H1 (cell line): Measurements from ENCODE around the gene CWC27. TPM values are rescaled to one million over a fixed set of nuclear protein-coding genes. Genes with fewer than 3 reads are reported as not detected.

Experiments used
- CTCF ChIA-PET: fragments of 300-600 bp; sonication (Branson Sonifier 250); formaldehyde crosslinking; loops from one replicate; lab custom pipeline; 2021; ENCODE audit not compliant: partially characterized antibody; lab: Charles Lee
- POLR2A ChIA-PET: fragments of 300-600 bp; sonication (Branson Sonifier 250); formaldehyde crosslinking; loops from one replicate; lab custom pipeline; 2021; ENCODE audit warnings: inconsistent platforms; ENCODE audit not compliant: partially characterized antibody; lab: Charles Lee
- DNase-seq, 2 experiments: peaks; one replicate each; pipeline versions ENCODE4 v3.0.0 to v3.0.0-alpha.2; 2010 to 2022; ENCODE audit warnings: low spot score in 2 of 2, low read depth in 1 of 2, mixed read lengths in 1 of 2
- FAIRE-seq: peaks from 2 replicates; lab custom pipeline; 2011; peaks lifted over from hg19 to GRCh38; lab: Jason Lieb, UNC
- H2AFZ ChIP-seq: 2 replicates; pipeline ENCODE4 v1.8.1; 2012; ENCODE audit warnings: low read length, inconsistent platforms
- H2AK5ac ChIP-seq: 2 replicates; pipeline ENCODE4 v1.6.1; 2013; ENCODE audit warnings: low read depth, low read length
- H2BK120ac ChIP-seq: replicated peaks from 2 replicates; pipeline ENCODE3; 2013; ENCODE audit warnings: low read depth, low read length, inconsistent platforms
- H2BK12ac ChIP-seq: 2 replicates; pipeline ENCODE4 v1.6.1; 2013; ENCODE audit warnings: low read depth, low read length
- H2BK15ac ChIP-seq: 2 replicates; pipeline ENCODE4 v1.6.1; 2013; ENCODE audit warnings: low read length
- H2BK20ac ChIP-seq: 2 replicates; pipeline ENCODE4 v1.6.1; 2013; ENCODE audit warnings: low read length
- H2BK5ac ChIP-seq: 2 replicates; pipeline ENCODE4 v1.6.1; 2013; ENCODE audit warnings: low read depth, low read length
- H3K14ac ChIP-seq: 2 replicates; pipeline ENCODE4 v1.6.1; 2013; ENCODE audit warnings: inconsistent platforms; ENCODE audit not compliant: insufficient read length
- H3K18ac ChIP-seq: 2 replicates; pipeline ENCODE4 v1.6.1; 2013; ENCODE audit warnings: low read length; ENCODE audit errors: extremely low read depth
- H3K23ac ChIP-seq: 2 replicates; pipeline ENCODE4 v1.6.1; 2013; ENCODE audit warnings: inconsistent platforms; ENCODE audit not compliant: insufficient read length
- H3K23me2 ChIP-seq: 2 replicates; pipeline ENCODE4 v1.6.1; 2013; ENCODE audit warnings: low read depth, low read length
- H3K27ac ChIP-seq: 2 replicates; pipeline ENCODE4 v1.6.1; 2011; ENCODE audit warnings: low read depth, low read length, inconsistent platforms
- H3K27me3 ChIP-seq, 4 experiments: replicated peaks in 1 of 4; 1 replicate in 1 of 4; 2 replicates in 3 of 4; pipeline versions ENCODE4 v1.6.1 to v1.8.1; 2011 to 2013; ENCODE audit warnings: low read length in 3 of 4, mild to moderate bottlenecking in 3 of 4, inconsistent platforms in 2 of 4, mixed read lengths in 2 of 4, moderate library complexity in 1 of 4; ENCODE audit not compliant: control insufficient read depth in 3 of 4, insufficient read depth in 3 of 4; ENCODE audit errors: extremely low read depth in 1 of 4
- H3K36me3 ChIP-seq, 4 experiments: 2 replicates each; pipeline versions ENCODE4 v1.6.1 to v1.8.1; 2011 to 2013; ENCODE audit warnings: mild to moderate bottlenecking in 4 of 4, low read length in 3 of 4, moderate library complexity in 2 of 4, control low read depth in 1 of 4, inconsistent platforms in 1 of 4; ENCODE audit not compliant: insufficient read depth in 4 of 4, control insufficient read depth in 2 of 4
- H3K4ac ChIP-seq: replicated peaks from 2 replicates; pipeline ENCODE3; 2013; ENCODE audit warnings: low read length, low read depth, mixed read lengths, inconsistent platforms; ENCODE audit not compliant: insufficient read length
- H3K4me1 ChIP-seq, 4 experiments: replicated peaks in 1 of 4; 1 replicate in 1 of 4; 2 replicates in 3 of 4; pipeline versions ENCODE4 v1.6.1 to v1.8.1; 2011 to 2013; ENCODE audit warnings: low read length in 3 of 4, inconsistent platforms in 2 of 4, mixed read lengths in 1 of 4; ENCODE audit not compliant: insufficient read depth in 4 of 4, control insufficient read depth in 3 of 4
- H3K4me2 ChIP-seq, 2 experiments: 2 replicates each; pipeline versions ENCODE4 v1.6.1 to v1.8.1; 2011 to 2013; ENCODE audit warnings: low read depth in 2 of 2, low read length in 2 of 2, control low read depth in 1 of 2, inconsistent platforms in 1 of 2, mild to moderate bottlenecking in 1 of 2; ENCODE audit not compliant: insufficient read depth in 1 of 2
- H3K4me3 ChIP-seq, 4 experiments: fragments of 200-600, 300-600 bp in 1 of 4; sonication (generic), shearing (Covaris generic), sonication (Bioruptor Twin) in 1 of 4; 2 replicates each; pipeline versions ENCODE4 v1.5.1 to v1.8.1; 2011 to 2016; ENCODE audit warnings: low read length in 4 of 4, low read depth in 3 of 4, control low read depth in 2 of 4, inconsistent platforms in 2 of 4, mild to moderate bottlenecking in 2 of 4, mixed read lengths in 1 of 4, moderate library complexity in 1 of 4; ENCODE audit not compliant: insufficient read depth in 2 of 4; ENCODE audit errors: extremely low read depth in 1 of 4
- H3K56ac ChIP-seq: replicated peaks from 2 replicates; pipeline ENCODE3; 2013; ENCODE audit warnings: low read depth, mild to moderate bottlenecking, mixed read lengths, low read length, inconsistent platforms; ENCODE audit not compliant: insufficient read length
- H3K79me1 ChIP-seq: 2 replicates; pipeline ENCODE4 v1.6.1; 2013; ENCODE audit warnings: low read depth, low read length, control low read depth
- H3K79me2 ChIP-seq, 2 experiments: 2 replicates each; pipeline versions ENCODE4 v1.6.1 to v1.8.1; 2012 to 2013; ENCODE audit warnings: low read length in 2 of 2, mild to moderate bottlenecking in 2 of 2, inconsistent platforms in 1 of 2; ENCODE audit not compliant: insufficient read depth in 2 of 2, control insufficient read depth in 1 of 2
- H3K9ac ChIP-seq, 4 experiments: replicated peaks in 1 of 4; 1 replicate in 1 of 4; 2 replicates in 3 of 4; pipeline versions ENCODE4 v1.6.1 to v1.8.1; 2011 to 2013; ENCODE audit warnings: low read depth in 3 of 4, low read length in 3 of 4, control low read depth in 2 of 4, mild to moderate bottlenecking in 2 of 4, moderate library complexity in 2 of 4, inconsistent platforms in 1 of 4; ENCODE audit errors: extremely low read depth in 1 of 4
- H3K9me3 ChIP-seq, 2 experiments: 2 replicates each; pipeline versions ENCODE4 v1.6.1 to v1.8.1; 2012 to 2013; ENCODE audit warnings: mild to moderate bottlenecking in 2 of 2, moderate library complexity in 2 of 2, control low read depth in 1 of 2, inconsistent platforms in 1 of 2, low read depth in 1 of 2, low read length in 1 of 2, mixed read lengths in 1 of 2; ENCODE audit not compliant: insufficient read depth in 2 of 2
- H4K20me1 ChIP-seq, 2 experiments: replicated peaks in 1 of 2; 2 replicates each; pipeline versions ENCODE3 to v1.8.1; 2011 to 2013; ENCODE audit warnings: inconsistent platforms in 2 of 2, low read length in 2 of 2, mild to moderate bottlenecking in 1 of 2; ENCODE audit not compliant: insufficient read depth in 2 of 2, control insufficient read depth in 1 of 2
- H4K5ac ChIP-seq: 2 replicates; pipeline ENCODE4 v1.6.1; 2013; ENCODE audit warnings: low read length, low read depth, mixed read lengths, inconsistent platforms; ENCODE audit not compliant: insufficient read length
- H4K8ac ChIP-seq: 2 replicates; pipeline ENCODE4 v1.8.0; 2013; ENCODE audit warnings: mild to moderate bottlenecking, moderate library complexity, low read length, inconsistent platforms; ENCODE audit not compliant: insufficient read depth; ENCODE audit errors: extremely low read depth
- H4K91ac ChIP-seq: replicated peaks from 2 replicates; pipeline ENCODE3; 2013; ENCODE audit warnings: low read length, mixed read lengths, inconsistent platforms; ENCODE audit not compliant: insufficient read length
- KDM1A ChIP-seq: fragments of 200-600, 300-600 bp; sonication (generic); IDR thresholded peaks from 2 replicates; pipeline ENCODE4 v1.7.1; 2016; ENCODE audit warnings: mild to moderate bottlenecking, low read length, borderline replicate concordance
- RNF2 ChIP-seq: fragments of 200-900, 300-1000 bp; sonication (generic); IDR thresholded peaks from 2 replicates; pipeline ENCODE4 v1.7.1; 2016; ENCODE audit warnings: borderline replicate concordance, low read depth, mild to moderate bottlenecking, antibody characterized with exemption, low read length; ENCODE audit not compliant: poor library complexity, severe bottlenecking; ENCODE audit errors: missing control alignments
- SIRT6 ChIP-seq: IDR thresholded peaks from one replicate; pipeline ENCODE4 v1.7.1; 2012; ENCODE audit warnings: low read length, inconsistent platforms
- SP4 ChIP-seq: IDR thresholded peaks from 2 replicates; pipeline ENCODE4 v1.6.1; 2012; ENCODE audit warnings: low read length, inconsistent platforms
- SRF ChIP-seq: IDR thresholded peaks from 2 replicates; pipeline ENCODE4 v1.6.1; 2011; ENCODE audit warnings: mild to moderate bottlenecking, low read depth, low read length, moderate library complexity
- USF2 ChIP-seq: IDR thresholded peaks from 2 replicates; pipeline ENCODE4 v1.6.1; 2011; ENCODE audit warnings: low read length, improper control_type of control experiment
- ZNF274 ChIP-seq: IDR thresholded peaks from 2 replicates; pipeline ENCODE4 v1.7.0; 2012; ENCODE audit warnings: low read length, borderline replicate concordance; ENCODE audit errors: extremely low read depth
- WGBS, 2 experiments: shearing (Covaris generic) in 1 of 2; methylation state at CpG; one replicate each; pipeline versions ENCODE4 v1.1.6 to v1.1.7; 2013 to 2015; ENCODE audit warnings: low lambda C conversion rate in 2 of 2, mixed read lengths in 2 of 2, inconsistent platforms in 1 of 2, low coverage in 1 of 2, missing lambda C conversion rate in 1 of 2; ENCODE audit not compliant: insufficient replicate concordance in 2 of 2, insufficient coverage in 1 of 2, insufficient read length in 1 of 2; ENCODE audit errors: extremely low coverage in 1 of 2, missing lambda C conversion rate in 1 of 2; 5-methylcytosine and 5-hydroxymethylcytosine counted together
- polyA plus RNA-seq, 7 experiments: library from polyadenylated mRNA; depleted of rRNA in 3 of 7; stranded (reverse) in 5 of 7; unstranded in 2 of 7; fragments of >200 nt in 5 of 7; fragments of 200-250 nt in 2 of 7; gene quantifications; 1 replicate in 5 of 7; 2 replicates in 1 of 7; 4 replicates in 1 of 7; pipeline versions ENCODE4 v1.2.1 to v1.2.3, GENCODE V29; 2011 to 2013; ENCODE audit warnings: missing spikeins in 2 of 7, mixed read lengths in 2 of 7
- total RNA-seq: library from RNA; stranded (reverse); fragmentation: NEBNext Ultra II Directional; extraction: Animal tissue kit (Norgen Biotek cat#: 25700); gene quantifications from 2 replicates; pipeline ENCODE4 v1.2.1, GENCODE V29; 2021

CWC27 gene
- total and polyA plus RNA-seq, 2 of the 8 experiments (the other 6 are each of a cell fraction or from before 2014, with no cell fraction given): 24.9 to 43.4 TPM

- no peaks in the 10 kb centered on the region for H3K79me2 ChIP-seq
- H2AFZ ChIP-seq: no peak overlapping the region
- H3K27ac ChIP-seq: no peak overlapping the region
- H2AK5ac ChIP-seq: no peak overlapping the region
- no peak overlapping the region for H2BK120ac ChIP-seq
- H3K9me3 ChIP-seq: no peaks in the 10 kb centered on the region
- POLR2A ChIA-PET: no interaction called here
- no peak overlapping the region for H2BK12ac ChIP-seq
- no peak overlapping the region for H3K56ac ChIP-seq
- no peak overlapping the region for H4K91ac ChIP-seq
- H4K8ac ChIP-seq: no peak overlapping the region
- H3K4me2 ChIP-seq: no peak overlapping the region
- H4K20me1 ChIP-seq: peaks cover 0 to 3% of the 10 kb centered on the region in 2 experiments
- H2BK5ac ChIP-seq: no peak overlapping the region
- H3K4ac ChIP-seq: no peak overlapping the region
- no peaks in the 10 kb centered on the region for H3K36me3 ChIP-seq
- H4K5ac ChIP-seq: no peak overlapping the region
- H3K23me2 ChIP-seq: no peaks in the 10 kb centered on the region
- CTCF ChIA-PET: no interaction called here
- H2BK20ac ChIP-seq: no peak overlapping the region
- H3K4me3 ChIP-seq: no peak overlapping the region
- H2BK15ac ChIP-seq: no peak overlapping the region
- no peaks in the 10 kb centered on the region for H3K79me1 ChIP-seq
- H3K18ac ChIP-seq: no peak overlapping the region
- H3K9ac ChIP-seq: no peak overlapping the region
- no peak for FAIRE-seq
- no peaks in the 10 kb centered on the region for H3K27me3 ChIP-seq
- no peaks in the 10 kb centered on the region for H3K4me1 ChIP-seq
- DNase-seq: no peak
- H3K14ac ChIP-seq: no peak overlapping the region
- 100% methylated on average over 1 of the region's 1 CpG; no CpG with 5 or more reads in 1 of the 2 experiments for WGBS, 2 experiments
- no peak for TF ChIP-seq KDM1A
- no peak for TF ChIP-seq USF2
- TF ChIP-seq SRF: no peak
- no peak for TF ChIP-seq SIRT6
- TF ChIP-seq ZNF274: no peak
- no peak for TF ChIP-seq RNF2
- TF ChIP-seq SP4: no peak
- no peak overlapping the region for H3K23ac ChIP-seq
Observed at GRCh38 chr5:65009207-65009606, 240.5 kb downstream of the CWC27 start.
